ENCODE results near the gene DOK7. TPM values are rescaled to one million over a fixed set of nuclear protein-coding genes. Genes with fewer than 3 reads are reported as not detected.

The DOK7 gene
- total RNA-seq, 1 experiment from 2014 or later: 5.3 TPM

DNA sequence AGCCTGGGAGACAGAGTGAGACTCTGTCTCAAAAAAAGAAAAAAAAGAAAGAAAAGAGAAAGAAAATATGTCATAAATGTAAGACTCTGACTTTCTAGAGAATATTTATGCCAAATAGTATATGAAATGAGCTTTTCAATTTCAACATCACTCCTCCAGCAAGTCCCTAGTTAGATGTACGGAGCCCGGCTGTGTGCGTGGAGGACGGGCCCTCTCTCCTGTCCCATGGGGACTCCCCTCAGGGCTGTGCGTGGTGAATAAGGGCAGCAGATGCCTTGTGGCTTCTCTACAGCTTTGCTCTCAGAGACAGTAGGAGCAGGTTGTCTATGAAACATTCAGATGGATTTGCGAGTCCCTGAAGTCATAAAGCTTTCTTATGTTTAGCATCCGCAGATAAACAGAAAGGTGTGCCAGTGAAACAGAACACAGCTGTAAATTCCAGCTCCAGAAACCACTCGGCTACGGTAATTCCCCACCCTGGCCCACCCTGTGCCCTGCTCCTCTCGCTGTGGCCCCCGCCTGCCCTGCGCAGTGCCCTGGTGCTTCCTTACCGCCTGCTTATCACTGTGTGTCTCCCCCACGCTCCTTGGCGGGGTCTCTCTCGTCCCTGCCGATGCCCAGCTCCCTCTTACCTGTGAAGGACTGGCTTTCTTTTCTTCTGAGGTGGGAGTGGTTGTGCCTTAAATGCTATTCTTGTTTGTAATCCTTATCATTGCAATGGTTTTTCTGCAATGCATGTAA lies 35.2 kb upstream of the DOK7 start:
- Mint-ChIP-seq H3K36me3 (ENCODE audit: insufficient read depth, unreplicated experiment) (peaks cover 33% of the 10 kb centered on the region), H3K9me3 (ENCODE audit: unreplicated experiment) (no peaks in the 10 kb centered on the region), H3K4me1 (ENCODE audit: insufficient read depth, unreplicated experiment) (no peaks in the 10 kb centered on the region), H3K27me3 (ENCODE audit: insufficient read depth, unreplicated experiment) (no peaks in the 10 kb centered on the region), H3K4me3 (ENCODE audit: unreplicated experiment) (no peak overlapping the region), H3K27ac (ENCODE audit: low read depth, unreplicated experiment) (no peak overlapping the region)
- TF ChIP-seq, protein P1, sequence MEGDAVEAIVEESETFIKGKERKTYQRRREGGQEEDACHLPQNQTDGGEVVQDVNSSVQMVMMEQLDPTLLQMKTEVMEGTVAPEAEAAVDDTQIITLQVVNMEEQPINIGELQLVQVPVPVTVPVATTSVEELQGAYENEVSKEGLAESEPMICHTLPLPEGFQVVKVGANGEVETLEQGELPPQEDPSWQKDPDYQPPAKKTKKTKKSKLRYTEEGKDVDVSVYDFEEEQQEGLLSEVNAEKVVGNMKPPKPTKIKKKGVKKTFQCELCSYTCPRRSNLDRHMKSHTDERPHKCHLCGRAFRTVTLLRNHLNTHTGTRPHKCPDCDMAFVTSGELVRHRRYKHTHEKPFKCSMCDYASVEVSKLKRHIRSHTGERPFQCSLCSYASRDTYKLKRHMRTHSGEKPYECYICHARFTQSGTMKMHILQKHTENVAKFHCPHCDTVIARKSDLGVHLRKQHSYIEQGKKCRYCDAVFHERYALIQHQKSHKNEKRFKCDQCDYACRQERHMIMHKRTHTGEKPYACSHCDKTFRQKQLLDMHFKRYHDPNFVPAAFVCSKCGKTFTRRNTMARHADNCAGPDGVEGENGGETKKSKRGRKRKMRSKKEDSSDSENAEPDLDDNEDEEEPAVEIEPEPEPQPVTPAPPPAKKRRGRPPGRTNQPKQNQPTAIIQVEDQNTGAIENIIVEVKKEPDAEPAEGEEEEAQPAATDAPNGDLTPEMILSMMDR (IDR thresholded peaks at IDR 0.05; ENCODE audit: unreplicated experiment): no peak
- DNase-seq (ENCODE audit: unreplicated experiment): no peak
- intact Hi-C loops (cut with micrococcal nuclease): no loop called here
- CTCF ChIA-PET: interaction anchor here (1.3 to 1.9 kb wide), 3 partner anchors 10 to 82 kb away, joined by 4 to 6 read pairs (median 4); no protein-coding TSS in a partner anchor
- POLR2A ChIA-PET: no interaction called here
- no TSS peak for BruUV-seq (replicated peaks)

DNA sequence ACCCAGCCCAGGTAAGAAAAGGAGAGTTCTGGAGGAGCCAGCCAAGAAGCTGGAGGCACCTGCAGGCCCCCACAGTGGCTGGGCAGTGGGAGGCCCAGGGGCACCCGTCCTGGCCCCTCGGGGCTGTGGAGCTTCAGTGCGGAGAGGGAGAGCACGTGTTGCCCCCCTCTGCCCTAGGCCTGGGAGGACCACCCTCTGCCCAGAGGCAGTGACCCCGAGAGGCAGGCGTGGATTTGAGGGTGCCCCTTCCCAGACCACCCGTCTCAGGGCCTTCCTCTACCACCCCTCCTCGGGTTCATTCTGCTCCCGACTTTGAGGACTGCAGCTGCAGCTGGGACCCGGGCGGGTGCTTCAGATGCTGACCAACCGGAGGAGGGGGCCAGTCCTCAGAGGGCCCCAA lies 33.5 kb upstream of the DOK7 start:
- Mint-ChIP-seq H3K4me1 (ENCODE audit: insufficient read depth, unreplicated experiment) (no peaks in the 10 kb centered on the region), H3K36me3 (ENCODE audit: insufficient read depth, unreplicated experiment) (peaks cover 20% of the 10 kb centered on the region), H3K27ac (ENCODE audit: low read depth, unreplicated experiment) (no peak overlapping the region), H3K4me3 (ENCODE audit: unreplicated experiment) (no peak overlapping the region), H3K27me3 (ENCODE audit: insufficient read depth, unreplicated experiment) (no peaks in the 10 kb centered on the region), H3K9me3 (ENCODE audit: unreplicated experiment) (no peaks in the 10 kb centered on the region)
- intact Hi-C loops (cut with micrococcal nuclease): no loop called here
- ChIA-PET CTCF (no interaction called here), POLR2A (no interaction called here)
- TF ChIP-seq, protein P1 (IDR thresholded peaks at IDR 0.05; ENCODE audit: unreplicated experiment): no peak
- no TSS peak for BruUV-seq (replicated peaks)
- DNase-seq (ENCODE audit: unreplicated experiment): no peak

DNA sequence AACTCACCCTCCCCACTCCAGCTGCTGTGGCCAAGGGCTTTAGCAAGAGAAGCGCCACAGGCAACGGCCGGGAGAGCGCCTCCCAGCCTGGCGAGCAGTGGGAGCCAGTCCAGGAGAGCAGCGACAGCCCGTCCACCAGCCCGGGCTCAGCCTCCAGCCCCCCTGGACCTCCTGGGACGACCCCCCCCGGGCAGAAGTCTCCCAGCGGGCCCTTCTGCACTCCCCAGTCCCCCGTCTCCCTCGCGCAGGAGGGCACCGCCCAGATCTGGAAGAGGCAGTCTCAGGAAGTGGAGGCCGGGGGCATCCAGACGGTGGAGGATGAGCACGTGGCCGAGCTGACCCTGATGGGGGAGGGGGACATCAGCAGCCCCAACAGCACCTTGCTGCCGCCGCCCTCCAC lies 32.6 kb upstream of the DOK7 start:
- H3K27ac Mint-ChIP-seq (ENCODE audit: low read depth, unreplicated experiment): no peak overlapping the region
- H3K9me3 Mint-ChIP-seq (ENCODE audit: unreplicated experiment): no peaks in the 10 kb centered on the region
- BruUV-seq (replicated peaks): no TSS peak
- ChIA-PET CTCF (interaction anchor here (0.6 kb wide), 1 partner anchor 8 kb away, joined by 3 read pairs; no protein-coding TSS in a partner anchor), POLR2A (no interaction called here)
- intact Hi-C loops (cut with micrococcal nuclease): no loop called here
- no peaks in the 10 kb centered on the region for H3K27me3 Mint-ChIP-seq (ENCODE audit: insufficient read depth, unreplicated experiment)
- DNase-seq (ENCODE audit: unreplicated experiment): no peak
- H3K4me3 Mint-ChIP-seq (ENCODE audit: unreplicated experiment): no peak overlapping the region
- peaks cover 15% of the 10 kb centered on the region for H3K36me3 Mint-ChIP-seq (ENCODE audit: insufficient read depth, unreplicated experiment)
- TF ChIP-seq, protein P1 (IDR thresholded peaks at IDR 0.05; ENCODE audit: unreplicated experiment): no peak
- H3K4me1 Mint-ChIP-seq (ENCODE audit: insufficient read depth, unreplicated experiment): no peaks in the 10 kb centered on the region

DNA sequence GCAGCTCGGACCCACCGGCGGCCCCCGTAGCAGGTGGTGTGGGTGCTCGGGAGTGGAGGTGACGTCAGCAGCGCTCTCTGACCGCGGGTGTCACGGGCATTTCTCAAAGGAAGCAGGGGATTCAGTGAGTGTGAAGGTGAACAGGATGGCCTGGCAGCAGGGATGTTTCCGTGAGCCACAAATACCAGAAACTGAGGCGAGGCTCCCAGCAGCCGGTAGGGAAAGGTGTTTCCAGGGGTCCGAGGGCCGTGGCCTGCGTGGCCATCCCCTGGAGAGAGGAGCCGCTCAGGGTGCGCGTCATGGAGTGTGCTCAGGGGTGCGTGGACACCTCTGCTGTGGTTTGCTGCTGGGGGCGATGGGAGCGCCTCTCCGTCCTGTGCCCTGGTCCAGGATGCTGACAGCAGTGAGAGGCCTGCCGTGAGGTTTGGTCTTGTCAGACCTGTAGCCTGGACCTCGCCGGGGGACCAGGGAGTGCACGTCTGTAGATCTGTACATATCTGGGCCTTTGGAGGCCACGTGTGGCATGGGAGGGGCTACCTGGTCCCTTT lies 31.6 kb upstream of the DOK7 start:
- intact Hi-C loops (cut with micrococcal nuclease): no loop called here
- ChIA-PET CTCF (no interaction called here), POLR2A (no interaction called here)
- TF ChIP-seq, protein P1 (IDR thresholded peaks at IDR 0.05; ENCODE audit: unreplicated experiment): no peak
- Mint-ChIP-seq H3K4me3 (ENCODE audit: unreplicated experiment) (no peak overlapping the region), H3K27me3 (ENCODE audit: insufficient read depth, unreplicated experiment) (no peaks in the 10 kb centered on the region), H3K4me1 (ENCODE audit: insufficient read depth, unreplicated experiment) (peaks cover 3% of the 10 kb centered on the region), H3K27ac (ENCODE audit: low read depth, unreplicated experiment) (no peak overlapping the region), H3K9me3 (ENCODE audit: unreplicated experiment) (no peaks in the 10 kb centered on the region), H3K36me3 (ENCODE audit: insufficient read depth, unreplicated experiment) (peaks cover 10% of the 10 kb centered on the region)
- no peak for DNase-seq (ENCODE audit: unreplicated experiment)
- BruUV-seq (replicated peaks): TSS peak; percentile 46

Data from MCF 10A (cell line).